SH-SY5Y (cell line): ENCODE measurements around the gene FAM222A.

ENCODE experiments used
- GATA2 ChIP-seq: IDR thresholded peaks from 2 replicates; pipeline ENCODE4 v1.6.1; 2011; ENCODE audit warnings: mild to moderate bottlenecking, low read depth, low read length
- GATA3 ChIP-seq: IDR thresholded peaks from 2 replicates; pipeline ENCODE4 v1.6.1; 2011; ENCODE audit warnings: low read depth, mild to moderate bottlenecking, low read length, moderate library complexity

DNA sequence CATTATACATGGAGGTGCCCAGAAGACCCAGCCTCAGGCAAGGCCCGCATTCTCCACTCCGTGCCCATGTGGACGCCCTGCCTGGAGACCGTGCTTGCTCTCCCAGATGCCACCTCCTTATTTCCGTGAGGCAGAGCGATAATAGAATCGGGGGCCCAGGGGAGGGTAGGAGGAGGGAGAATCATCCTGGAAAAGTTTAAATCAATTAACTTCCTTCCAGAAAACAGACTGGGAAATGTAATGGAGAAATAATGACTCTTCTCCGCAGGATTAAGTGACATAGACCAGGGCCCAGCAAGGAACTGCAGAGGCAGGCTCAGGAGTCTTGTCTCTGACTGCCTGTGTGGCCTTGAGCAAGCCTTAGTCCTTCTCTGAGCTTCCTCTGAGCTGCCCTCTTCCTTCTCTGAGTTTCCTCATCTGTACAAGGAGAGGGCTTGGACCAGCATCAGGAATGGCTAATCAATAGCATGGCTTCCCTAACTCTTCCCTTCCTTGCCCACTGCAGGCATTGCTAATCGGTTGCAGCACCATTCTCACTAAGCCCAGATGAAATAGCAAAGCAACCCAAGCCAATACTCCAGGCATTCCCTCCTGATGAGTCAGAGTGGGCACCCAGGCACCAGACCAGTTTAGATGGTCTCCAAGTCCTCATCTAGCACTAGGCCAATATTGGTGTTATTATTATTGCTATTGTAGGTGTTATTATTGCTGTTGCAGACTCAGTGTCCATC, 11.3 kb upstream of the FAM222A start:
- TF ChIP-seq GATA2 (no peak), GATA3 (no peak)
